Uterus (tissue), 4 donors: ENCODE data around the gene KRT38. TPM values are rescaled to one million over a fixed set of nuclear protein-coding genes. Genes with fewer than 3 reads are reported as not detected.

ENCODE experiments used
- DNase-seq, 2 donors: peaks; one replicate each; pipeline ENCODE4 v3.0.0-alpha.2; 2019 to 2020
- H3K27ac ChIP-seq, 2 donors: fragments of 200-600 bp; sonication (generic); 1 replicate in 1 of 2; 2 replicates in 1 of 2; pipeline ENCODE4 v1.5.1; 2016 to 2018
- H3K27me3 ChIP-seq, 2 donors: fragments of 200-600 bp; sonication (generic); one replicate each; pipeline ENCODE4 v1.5.1; 2018 to 2019; ENCODE audit warnings: control low read depth in 1 of 2
- H3K36me3 ChIP-seq, 2 donors: fragments of 200-600 bp; sonication (generic); one replicate each; pipeline ENCODE4 v1.5.1; 2019; ENCODE audit warnings: control low read depth in 1 of 2
- H3K4me1 ChIP-seq, 2 donors: fragments of 200-600 bp; sonication (generic); one replicate each; pipeline ENCODE4 v1.5.1; 2018 to 2019; ENCODE audit warnings: control low read depth in 1 of 2
- H3K4me3 ChIP-seq, 2 donors: fragments of 200-600 bp; sonication (generic); 1 replicate in 1 of 2; 2 replicates in 1 of 2; pipeline ENCODE4 v1.5.1; 2018 to 2019; ENCODE audit warnings: mild to moderate bottlenecking in 1 of 2
- H3K9me3 ChIP-seq, 2 donors: fragments of 200-600 bp; sonication (generic); one replicate each; pipeline ENCODE4 v1.5.1; 2019; ENCODE audit warnings: control low read depth in 1 of 2
- CTCF ChIP-seq, 4 experiments: fragments of 200-600 bp in 2 of 4; fragments of 450-650 bp in 2 of 4; sonication (generic) in 2 of 4; IDR thresholded peaks; one replicate each; pipeline ENCODE4 v1.5.1; 2016 to 2019; ENCODE audit warnings: antibody characterized with exemption in 4 of 4, mild to moderate bottlenecking in 2 of 4, moderate library complexity in 1 of 4
- POLR2A ChIP-seq, 2 donors: fragments of 450-650 bp; IDR thresholded peaks; one replicate each; pipeline ENCODE4 v1.6.1; 2016; ENCODE audit warnings: antibody characterized with exemption in 2 of 2, mild to moderate bottlenecking in 1 of 2, moderate library complexity in 1 of 2
- intact Hi-C: fragments of 100-400 bp; cut with DNase I; formaldehyde crosslinking; loops from one replicate; pipeline ENCODE4 v1.15.1; 2023; ENCODE audit warnings: low total_unique reads
- total RNA-seq, 4 donors: library from RNA; depleted of rRNA in 3 of 4; stranded (reverse); fragments of >200 nt in 3 of 4; gene quantifications; one replicate each; pipeline versions ENCODE4 v1.1.0 to v1.2.4, GENCODE V29; 2014 to 2023
- donor health status: DM: yes; HTN: yes; CAD: no.

KRT38 gene
- total RNA-seq, 4 donors from 2014 or later, result not detected

- DNase-seq, result no peak
- Histone ChIP-seq H3K36me3 (no peaks in the 10 kb centered on the region), H3K27ac (peak overlapping the region in 1 of 2 donors; percentile 69), H3K9me3 (no peaks in the 10 kb centered on the region), H3K27me3 (no peaks in the 10 kb centered on the region), H3K4me1 (peaks cover 5 to 12% of the 10 kb centered on the region in 2 donors), H3K4me3 (no peak overlapping the region)
- TF ChIP-seq POLR2A (IDR thresholded peaks at IDR 0.05) (no peak), CTCF (IDR thresholded peaks at IDR 0.05) (no peak)
- intact Hi-C loops, result no loop called here
Observed at GRCh38 chr17:41417576-41418015, 23.2 kb downstream of the KRT38 start.

- no peaks in the 10 kb centered on the region for H3K27me3 ChIP-seq
- no peak for TF ChIP-seq POLR2A (IDR thresholded peaks at IDR 0.05)
- no peak for TF ChIP-seq CTCF (IDR thresholded peaks at IDR 0.05)
- no peaks in the 10 kb centered on the region for H3K36me3 ChIP-seq
- peak overlapping the region in 1 of 2 donors; percentile 69 for H3K27ac ChIP-seq
- intact Hi-C loops, result no loop called here
- no peaks in the 10 kb centered on the region for H3K9me3 ChIP-seq
- H3K4me3 ChIP-seq, result no peak overlapping the region
- no peak for DNase-seq
- peaks cover 5 to 12% of the 10 kb centered on the region in 2 donors for H3K4me1 ChIP-seq
Observed at GRCh38 chr17:41417127-41417526, 23.7 kb downstream of the KRT38 start.

GRCh38 chr17:41416479-41416878 lies 24.3 kb downstream of the KRT38 start:
- no peak for DNase-seq
- H3K27ac ChIP-seq, result peak overlapping the region; percentile 41 to 69
- H3K4me3 ChIP-seq, result no peak overlapping the region
- peaks cover 5 to 12% of the 10 kb centered on the region in 2 donors for H3K4me1 ChIP-seq
- intact Hi-C loops, result no loop called here
- no peaks in the 10 kb centered on the region for H3K36me3 ChIP-seq
- no peaks in the 10 kb centered on the region for H3K27me3 ChIP-seq
- H3K9me3 ChIP-seq, result no peaks in the 10 kb centered on the region
- TF ChIP-seq CTCF (IDR thresholded peaks at IDR 0.05) (no peak), POLR2A (IDR thresholded peaks at IDR 0.05) (no peak)

DNA sequence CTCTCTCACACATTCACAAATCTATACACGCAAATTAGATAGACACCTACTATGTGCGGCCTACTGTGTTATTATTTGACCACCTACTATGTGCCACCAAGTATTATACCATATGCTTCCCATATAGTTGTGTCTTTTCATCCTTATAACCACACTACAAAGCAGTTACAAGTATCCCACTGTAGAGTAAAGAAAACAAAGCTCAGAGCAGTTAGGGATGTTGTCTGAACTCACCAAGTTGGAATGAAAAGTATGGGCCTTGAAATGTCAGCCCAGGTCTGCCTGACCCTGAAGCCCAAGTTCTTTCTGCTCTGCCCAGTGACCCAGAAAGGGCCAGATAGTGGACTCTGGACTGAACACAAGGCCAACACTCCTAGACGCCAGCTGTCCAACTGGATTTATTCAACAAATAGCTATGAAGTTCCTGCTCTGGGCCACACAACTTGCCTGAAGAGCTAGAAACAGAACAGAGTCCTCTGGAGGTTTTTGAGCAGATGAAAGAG lies 24.9 kb downstream of the KRT38 start:
- Histone ChIP-seq H3K4me3 (no peak overlapping the region), H3K27me3 (no peaks in the 10 kb centered on the region), H3K9me3 (no peaks in the 10 kb centered on the region), H3K4me1 (peaks cover 5 to 12% of the 10 kb centered on the region in 2 donors), H3K27ac (peak overlapping the region; percentile 41 to 69), H3K36me3 (no peaks in the 10 kb centered on the region)
- intact Hi-C loops, result no loop called here
- no peak for TF ChIP-seq POLR2A (IDR thresholded peaks at IDR 0.05)
- TF ChIP-seq CTCF (IDR thresholded peaks at IDR 0.05), result peak in 1 of 4 experiments; percentile 38
- peak; percentile 66 to 79 for DNase-seq

DNA sequence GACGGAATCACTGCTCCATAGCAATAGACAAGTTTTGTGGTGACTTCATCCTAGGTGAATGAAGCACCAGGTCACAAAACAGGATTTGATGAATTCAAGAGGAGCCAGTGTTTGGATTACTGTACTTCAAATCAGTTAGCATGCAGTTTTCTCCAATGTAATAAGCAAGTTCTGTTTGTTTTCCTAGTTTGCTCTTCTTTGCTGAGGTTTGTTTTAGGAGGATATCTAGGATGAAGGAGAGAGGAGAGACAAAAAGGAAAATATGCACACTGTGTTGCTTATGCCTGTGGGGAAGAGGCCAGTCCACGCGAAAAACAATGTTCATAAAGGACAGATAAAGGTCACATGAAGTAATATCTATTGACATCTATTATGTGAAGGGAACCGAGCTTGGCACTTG lies 25.4 kb downstream of the KRT38 start:
- Histone ChIP-seq H3K4me3 (no peak overlapping the region), H3K4me1 (peaks cover 5 to 12% of the 10 kb centered on the region in 2 donors), H3K9me3 (no peaks in the 10 kb centered on the region), H3K27ac (peak overlapping the region; percentile 41 to 69), H3K36me3 (no peaks in the 10 kb centered on the region), H3K27me3 (no peaks in the 10 kb centered on the region)
- intact Hi-C loops, result no loop called here
- TF ChIP-seq POLR2A (IDR thresholded peaks at IDR 0.05) (no peak), CTCF (IDR thresholded peaks at IDR 0.05) (no peak)
- DNase-seq, result no peak
